Measurements from ENCODE around the gene F10.
"Not testable (repeated sequence)": the region's sequence is repeated elsewhere in the genome, so short reads cannot be mapped to it uniquely, and the experiment has no call there.

Gene F10

GRCh38 chr13:113086991-113087922 is 35.3 kb upstream of the F10 start:
- no peak for DNase-seq

GRCh38 chr13:113087923-113088690 is 34.5 kb upstream of the F10 start:
- no peak for DNase-seq

GRCh38 chr13:113088691-113089020 is 33.9 kb upstream of the F10 start:
- DNase-seq: no peak

- DNase-seq: no peak
Observed at GRCh38 chr13:113089693-113090414, 32.7 kb upstream of the F10 start.

- DNase-seq: no peak
Observed at GRCh38 chr13:113090415-113090770, 32.2 kb upstream of the F10 start.

GRCh38 chr13:113090806-113091205 is 31.8 kb upstream of the F10 start:
- DNase-seq: no peak

- DNase-seq: no peak
Observed at GRCh38 chr13:113091211-113091771, 31.3 kb upstream of the F10 start.

- DNase-seq: no peak
Observed at GRCh38 chr13:113091891-113092775, 30.5 kb upstream of the F10 start.

- DNase-seq: no peak
Observed at GRCh38 chr13:113092776-113093579, 29.6 kb upstream of the F10 start.

- DNase-seq: no peak
Observed at GRCh38 chr13:113093580-113094409, 28.8 kb upstream of the F10 start.

GRCh38 chr13:113094410-113094800 is 28.2 kb upstream of the F10 start:
- no peak for DNase-seq

GRCh38 chr13:113095146-113096051 is 27.2 kb upstream of the F10 start:
- DNase-seq: no peak

- DNase-seq: no peak
Observed at GRCh38 chr13:113096052-113096744, 26.4 kb upstream of the F10 start.

GRCh38 chr13:113096745-113097305 is 25.8 kb upstream of the F10 start:
- no peak for DNase-seq

- no peak for DNase-seq
Observed at GRCh38 chr13:113097651-113098050, 24.9 kb upstream of the F10 start.

- DNase-seq: no peak
Observed at GRCh38 chr13:113098162-113098732, 24.4 kb upstream of the F10 start.

- DNase-seq: no peak
Observed at GRCh38 chr13:113099142-113099541, 23.5 kb upstream of the F10 start.

- DNase-seq: not testable (repeated sequence)
Observed at GRCh38 chr13:113102302-113102701, 20.3 kb upstream of the F10 start.

Data from activated CD4-positive, alpha-beta T cell treated with anti-CD3 and anti-CD28 coated beads for 48 hours (primary cell).